GM21381 (cell line): ENCODE data around the gene PCBD2.
"Not testable (repeated sequence)": the region's sequence is repeated elsewhere in the genome, so short reads cannot be mapped to it uniquely, and the experiment has no call there.

Experiments used
- ATAC-seq: cut with Tn5 transposase; IDR thresholded peaks from one replicate; pipeline ENCODE4 v1.9.1; 2021; ENCODE audit warnings: mild to moderate bottlenecking, moderate library complexity; ENCODE audit not compliant: unreplicated experiment

The PCBD2 gene

DNA sequence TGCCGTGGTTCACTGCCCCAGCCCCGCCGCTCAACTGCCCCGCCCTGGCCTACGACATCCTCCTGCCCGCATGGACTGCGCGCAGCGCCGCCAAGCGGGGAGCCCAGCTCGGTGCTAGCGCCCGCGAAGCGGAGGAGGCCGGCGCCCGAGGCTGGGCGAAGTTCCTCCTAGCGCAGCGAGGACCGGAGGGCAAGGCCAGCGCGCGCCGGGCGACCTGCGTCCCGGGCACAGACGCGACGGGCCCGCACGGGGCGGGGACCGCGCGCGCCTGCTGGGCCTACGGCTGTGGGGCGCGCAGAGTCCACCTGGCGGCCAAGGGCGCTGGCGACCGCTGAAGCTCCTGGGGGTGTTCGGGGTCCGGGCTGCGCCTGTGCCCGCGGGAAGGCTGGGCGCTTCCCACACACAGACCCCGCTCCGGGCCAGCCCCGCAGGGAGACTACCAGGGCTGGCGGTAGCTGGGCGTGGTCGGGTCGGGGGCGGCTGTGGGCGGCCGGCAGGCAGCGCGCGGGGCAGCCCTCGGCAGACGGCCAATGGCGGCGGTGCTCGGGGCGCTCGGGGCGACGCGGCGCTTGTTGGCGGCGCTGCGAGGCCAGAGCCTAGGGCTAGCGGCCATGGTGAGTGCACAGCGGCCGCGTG, at the start of gene PCBD2:
Gene PCBD2 (plus strand): TSS at position 522 of the 636 bp plus-strand sequence. CDS start 9 bp downstream, at position 531.
- ATAC-seq = peak; percentile 82

GRCh38 chr5:134856465-134856864, 48.5 kb upstream of the PCBD2 start:
- ATAC-seq = not testable (repeated sequence)

- no peak for ATAC-seq
Observed at GRCh38 chr5:134857401-134857800, 47.5 kb upstream of the PCBD2 start.

- ATAC-seq = no peak
Observed at GRCh38 chr5:134864707-134865106, 40.2 kb upstream of the PCBD2 start.

- no peak for ATAC-seq
Observed at GRCh38 chr5:134873494-134873893, 31.4 kb upstream of the PCBD2 start.

- ATAC-seq = peak; percentile 83
Observed at GRCh38 chr5:134873987-134874830, 30.7 kb upstream of the PCBD2 start, which contains the start of gene TXNDC15. TXNDC15 (plus strand) TSS chr5:134874371; CDS start chr5:134874428, 57 bp downstream.

GRCh38 chr5:134874831-134875655, 29.9 kb upstream of the PCBD2 start:
- ATAC-seq = no peak

GRCh38 chr5:134877159-134877558, 27.8 kb upstream of the PCBD2 start:
- no peak for ATAC-seq

GRCh38 chr5:134878403-134878802, 26.5 kb upstream of the PCBD2 start:
- ATAC-seq = no peak

- no peak for ATAC-seq
Observed at GRCh38 chr5:134879456-134879855, 25.5 kb upstream of the PCBD2 start.

DNA sequence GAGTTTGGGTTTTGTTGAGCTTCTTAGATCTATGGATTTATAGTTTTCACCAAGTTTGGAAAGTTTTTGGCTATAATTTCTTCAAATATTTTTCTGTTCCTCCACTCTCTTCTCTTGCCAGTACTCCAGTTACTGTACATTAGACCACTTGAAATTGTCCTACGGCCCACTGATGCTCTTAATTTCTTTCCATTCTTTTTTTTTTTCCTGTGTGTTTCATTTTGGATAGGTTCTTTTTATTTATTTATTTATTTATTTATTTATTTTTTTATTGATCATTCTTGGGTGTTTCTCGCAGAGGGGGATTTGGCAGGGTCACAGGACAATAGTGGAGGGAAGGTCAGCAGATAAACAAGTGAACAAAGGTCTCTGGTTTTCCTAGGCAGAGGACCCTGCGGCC, 24.0 kb upstream of the PCBD2 start:
- ATAC-seq = not testable (repeated sequence)

- ATAC-seq = not testable (repeated sequence)
Observed at GRCh38 chr5:134881711-134882110, 23.2 kb upstream of the PCBD2 start.

DNA sequence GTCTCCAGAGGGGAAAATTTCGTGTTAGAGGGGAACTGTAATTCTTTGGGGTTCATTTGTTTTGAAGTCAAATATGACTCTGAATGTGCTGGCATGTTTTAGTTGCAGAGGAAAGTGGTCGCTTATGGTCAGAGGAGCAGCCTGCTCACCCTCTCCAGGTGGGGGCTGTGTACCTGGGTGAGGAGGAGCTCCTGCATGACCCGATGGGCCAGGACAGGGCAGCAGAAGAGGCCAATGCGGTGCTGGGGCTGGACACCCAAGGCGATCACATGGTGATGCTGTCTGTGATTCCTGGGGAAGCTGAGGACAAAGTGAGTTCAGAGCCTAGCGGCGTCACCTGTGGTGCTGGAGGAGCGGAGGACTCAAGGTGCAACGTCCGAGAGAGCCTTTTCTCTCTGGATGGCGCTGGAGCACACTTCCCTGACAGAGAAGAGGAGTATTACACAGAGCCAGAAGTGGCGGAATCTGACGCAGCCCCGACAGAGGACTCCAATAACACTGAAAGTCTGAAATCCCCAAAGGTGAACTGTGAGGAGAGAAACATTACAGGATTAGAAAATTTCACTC, 17.3 kb upstream of the PCBD2 start:
- ATAC-seq = no peak

GRCh38 chr5:134889335-134889734, 15.6 kb upstream of the PCBD2 start:
- no peak for ATAC-seq

GRCh38 chr5:134891473-134891872, 13.5 kb upstream of the PCBD2 start:
- no peak for ATAC-seq

DNA sequence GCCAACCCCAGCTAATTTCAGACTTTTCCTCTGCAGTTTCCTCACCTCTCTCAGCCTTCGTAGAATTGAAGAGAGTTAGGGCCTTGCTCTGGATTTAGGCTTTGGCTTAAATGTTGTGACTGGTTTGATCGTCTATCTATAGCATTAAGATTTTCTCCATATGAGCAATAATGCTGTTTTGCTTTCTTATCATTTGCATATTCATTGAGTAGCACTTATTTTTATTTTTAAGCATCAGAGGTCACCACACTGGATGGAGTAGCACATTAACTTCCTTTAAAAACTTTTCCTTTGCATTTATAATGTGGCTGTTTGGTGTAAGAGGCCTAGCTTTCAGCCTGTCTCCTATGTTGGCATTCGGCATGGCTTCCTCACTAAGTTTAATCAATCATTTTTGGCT, 12.6 kb upstream of the PCBD2 start:
- ATAC-seq = no peak

GRCh38 chr5:134892926-134893325, 12.0 kb upstream of the PCBD2 start:
- ATAC-seq = no peak

DNA sequence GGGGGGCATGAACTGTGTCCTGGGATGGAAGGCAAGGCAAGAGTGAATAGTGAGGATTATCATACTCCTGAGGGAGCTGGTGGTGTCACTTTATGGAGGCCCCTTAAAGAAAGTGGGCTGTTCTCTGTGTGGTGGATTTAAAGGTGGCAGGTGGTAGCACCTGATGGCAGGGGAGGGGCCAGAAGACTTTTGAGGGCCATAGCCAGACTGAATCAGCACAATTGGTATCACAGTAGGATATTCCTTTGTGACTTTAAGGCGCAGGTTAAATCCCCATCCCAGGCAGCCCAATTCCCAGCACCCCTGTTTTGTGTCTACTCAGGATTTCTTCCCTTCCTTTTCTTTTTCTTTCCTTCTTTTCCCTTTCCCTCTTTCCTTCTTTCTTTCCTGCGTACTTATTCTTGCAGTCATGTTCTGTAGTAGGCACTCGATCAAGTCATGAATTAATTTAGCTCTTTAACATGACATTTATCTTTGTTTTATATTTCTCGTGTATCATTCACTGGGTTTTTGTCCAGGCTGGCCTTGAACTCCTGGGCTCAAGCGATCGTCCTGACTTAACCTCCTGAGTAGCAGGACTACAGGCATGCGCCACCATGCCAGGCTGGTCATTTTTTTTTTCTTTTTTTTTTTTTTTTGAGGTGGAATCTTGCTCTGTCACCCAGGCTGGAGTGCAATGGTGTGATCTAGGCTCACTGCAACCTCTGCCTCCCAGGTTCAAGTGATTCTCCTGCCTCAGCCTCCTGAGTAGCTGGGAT, 11.0 kb upstream of the PCBD2 start:
- no peak for ATAC-seq

DNA sequence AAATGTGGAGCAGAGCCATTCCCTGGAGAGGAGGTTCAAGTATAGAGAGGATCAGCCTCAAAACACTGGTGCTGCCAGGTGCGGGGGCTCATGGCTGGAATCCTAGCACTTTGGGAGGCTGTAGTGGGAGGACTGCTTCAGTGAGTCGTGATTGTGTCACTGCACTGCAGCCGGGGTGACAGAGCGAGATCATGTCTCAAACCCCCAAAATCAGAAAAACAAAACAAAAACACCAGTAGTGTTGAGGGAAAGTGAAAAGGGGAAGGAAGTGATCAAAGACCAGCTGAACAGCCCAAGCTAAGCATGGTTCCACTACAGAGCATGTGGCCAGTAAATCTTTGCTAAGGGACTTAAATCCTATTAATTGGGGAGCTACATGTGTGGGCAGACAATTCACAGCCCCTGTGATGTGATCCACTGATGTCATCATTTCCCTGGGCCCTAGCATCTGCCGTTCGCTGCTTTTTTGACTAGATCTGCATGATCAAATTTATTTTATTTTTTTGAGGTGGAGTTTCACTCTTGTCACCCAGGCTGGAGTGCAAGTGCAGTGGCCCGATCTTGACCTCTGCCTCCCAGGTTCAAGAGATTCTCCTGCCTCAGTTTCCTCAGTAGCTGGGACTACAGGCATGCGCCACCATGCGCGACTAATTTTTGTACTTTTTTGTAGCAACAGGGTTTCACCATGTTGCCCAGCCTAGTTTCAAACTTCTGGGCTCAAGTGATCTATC, 2.7 kb upstream of the PCBD2 start:
- ATAC-seq = no peak
